ENCODE data around the gene TNXB.

Gene TNXB, protein sequence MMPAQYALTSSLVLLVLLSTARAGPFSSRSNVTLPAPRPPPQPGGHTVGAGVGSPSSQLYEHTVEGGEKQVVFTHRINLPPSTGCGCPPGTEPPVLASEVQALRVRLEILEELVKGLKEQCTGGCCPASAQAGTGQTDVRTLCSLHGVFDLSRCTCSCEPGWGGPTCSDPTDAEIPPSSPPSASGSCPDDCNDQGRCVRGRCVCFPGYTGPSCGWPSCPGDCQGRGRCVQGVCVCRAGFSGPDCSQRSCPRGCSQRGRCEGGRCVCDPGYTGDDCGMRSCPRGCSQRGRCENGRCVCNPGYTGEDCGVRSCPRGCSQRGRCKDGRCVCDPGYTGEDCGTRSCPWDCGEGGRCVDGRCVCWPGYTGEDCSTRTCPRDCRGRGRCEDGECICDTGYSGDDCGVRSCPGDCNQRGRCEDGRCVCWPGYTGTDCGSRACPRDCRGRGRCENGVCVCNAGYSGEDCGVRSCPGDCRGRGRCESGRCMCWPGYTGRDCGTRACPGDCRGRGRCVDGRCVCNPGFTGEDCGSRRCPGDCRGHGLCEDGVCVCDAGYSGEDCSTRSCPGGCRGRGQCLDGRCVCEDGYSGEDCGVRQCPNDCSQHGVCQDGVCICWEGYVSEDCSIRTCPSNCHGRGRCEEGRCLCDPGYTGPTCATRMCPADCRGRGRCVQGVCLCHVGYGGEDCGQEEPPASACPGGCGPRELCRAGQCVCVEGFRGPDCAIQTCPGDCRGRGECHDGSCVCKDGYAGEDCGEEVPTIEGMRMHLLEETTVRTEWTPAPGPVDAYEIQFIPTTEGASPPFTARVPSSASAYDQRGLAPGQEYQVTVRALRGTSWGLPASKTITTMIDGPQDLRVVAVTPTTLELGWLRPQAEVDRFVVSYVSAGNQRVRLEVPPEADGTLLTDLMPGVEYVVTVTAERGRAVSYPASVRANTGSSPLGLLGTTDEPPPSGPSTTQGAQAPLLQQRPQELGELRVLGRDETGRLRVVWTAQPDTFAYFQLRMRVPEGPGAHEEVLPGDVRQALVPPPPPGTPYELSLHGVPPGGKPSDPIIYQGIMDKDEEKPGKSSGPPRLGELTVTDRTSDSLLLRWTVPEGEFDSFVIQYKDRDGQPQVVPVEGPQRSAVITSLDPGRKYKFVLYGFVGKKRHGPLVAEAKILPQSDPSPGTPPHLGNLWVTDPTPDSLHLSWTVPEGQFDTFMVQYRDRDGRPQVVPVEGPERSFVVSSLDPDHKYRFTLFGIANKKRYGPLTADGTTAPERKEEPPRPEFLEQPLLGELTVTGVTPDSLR (N-terminal part only)

DNA sequence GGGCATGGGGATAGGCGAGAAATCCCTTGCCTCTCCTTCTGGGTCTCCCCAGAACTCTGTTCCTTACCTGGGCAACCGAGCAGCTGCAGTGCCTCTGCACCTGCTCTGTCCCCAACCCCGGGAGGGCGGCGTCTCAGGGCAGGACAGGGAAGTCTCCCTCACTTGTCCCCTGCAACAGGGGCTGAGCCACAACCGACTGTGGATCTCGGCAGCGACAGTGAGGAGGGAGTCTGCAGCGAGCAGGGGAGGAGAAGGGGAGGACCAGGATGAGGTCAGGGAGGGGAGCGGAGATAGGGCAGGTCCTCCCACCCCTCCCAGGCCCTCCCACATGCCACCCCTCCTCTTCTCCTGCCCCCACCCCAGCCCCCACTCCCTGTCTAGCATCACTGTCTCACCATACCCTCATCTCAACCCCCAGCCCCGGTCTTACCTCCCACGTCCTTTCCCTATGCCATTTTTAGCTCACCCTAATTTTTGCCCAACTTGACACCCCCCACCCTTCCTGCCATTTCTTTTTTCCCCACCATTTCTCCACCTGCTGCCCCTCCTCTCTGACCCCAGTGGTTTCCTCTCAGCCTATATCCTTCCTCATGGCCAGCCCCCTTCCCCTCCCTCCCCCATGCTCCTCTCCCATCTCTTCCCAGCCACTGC is at the start of gene TNXB:
TSS of gene TNXB (minus strand) at position 225 of the 651 bp plus-strand sequence. CDS start 11,140 bp downstream, outside the sequence.
- DNase-seq = peak; percentile 68

DNA sequence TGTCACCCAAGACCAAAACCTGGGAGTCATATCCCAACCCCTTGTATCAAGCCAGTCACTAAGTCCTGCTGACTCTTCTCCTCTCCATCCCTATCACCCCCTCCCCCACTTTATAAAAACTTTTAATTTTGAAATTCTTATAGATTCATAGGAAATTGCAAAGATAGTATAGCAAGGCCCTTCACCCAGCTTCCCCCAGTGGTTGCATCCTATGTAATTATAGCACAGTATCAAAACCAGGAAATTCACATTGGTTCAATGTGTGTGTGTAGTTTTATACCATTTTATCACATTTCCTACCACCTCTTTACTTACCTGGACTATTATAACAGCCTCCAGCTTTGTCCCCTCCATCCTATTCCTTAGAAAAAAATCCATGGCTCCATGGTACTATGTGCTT is 48.9 kb upstream of the TNXB start:
- DNase-seq = no peak

DNA sequence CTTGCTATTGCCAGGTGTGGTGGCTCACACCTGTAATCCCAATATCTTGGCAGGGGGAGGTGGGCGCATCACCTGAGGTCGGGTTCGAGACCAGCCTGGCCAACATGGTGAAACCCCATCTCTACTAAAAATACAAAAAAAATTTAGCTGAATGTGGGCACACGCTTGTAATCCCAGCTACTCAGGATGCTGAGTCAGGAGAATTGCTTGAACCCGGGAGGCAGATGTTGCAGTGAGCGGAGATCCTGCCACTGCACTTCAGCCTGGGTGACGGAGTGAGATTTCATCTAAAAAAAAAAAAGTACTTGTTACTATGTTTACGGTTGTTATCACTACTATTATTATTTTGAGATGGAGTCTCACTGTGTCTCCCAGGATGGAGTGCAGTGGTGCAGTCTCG is 47.8 kb upstream of the TNXB start:
- no peak for DNase-seq

DNA sequence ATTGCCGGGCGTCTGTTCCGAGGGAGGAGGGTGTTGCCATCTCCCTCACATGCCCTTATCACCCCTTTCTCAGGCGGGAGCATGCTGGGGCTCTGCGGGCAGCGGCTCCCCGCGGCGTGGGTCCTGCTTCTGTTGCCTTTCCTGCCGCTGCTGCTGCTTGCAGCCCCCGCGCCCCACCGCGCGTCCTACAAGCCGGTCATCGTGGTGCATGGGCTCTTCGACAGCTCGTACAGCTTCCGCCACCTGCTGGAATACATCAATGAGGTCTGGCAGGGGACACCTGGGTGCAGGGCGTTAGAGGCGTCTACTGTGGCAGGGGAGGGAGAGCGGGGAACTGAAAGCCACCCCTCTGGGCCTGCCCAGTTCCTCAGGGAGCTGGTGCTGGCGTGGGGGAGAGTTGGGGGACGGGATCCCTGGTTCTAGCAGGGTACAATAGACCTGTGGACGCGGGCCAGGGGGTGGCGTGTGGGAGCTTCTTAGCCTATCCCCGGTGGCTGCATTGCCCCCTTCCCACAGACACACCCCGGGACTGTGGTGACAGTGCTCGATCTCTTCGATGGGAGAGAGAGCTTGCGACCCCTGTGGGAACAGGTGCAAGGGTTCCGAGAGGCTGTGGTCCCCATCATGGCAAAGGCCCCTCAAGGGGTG is 45.5 kb upstream of the TNXB start:
- DNase-seq = peak; percentile 82

DNA sequence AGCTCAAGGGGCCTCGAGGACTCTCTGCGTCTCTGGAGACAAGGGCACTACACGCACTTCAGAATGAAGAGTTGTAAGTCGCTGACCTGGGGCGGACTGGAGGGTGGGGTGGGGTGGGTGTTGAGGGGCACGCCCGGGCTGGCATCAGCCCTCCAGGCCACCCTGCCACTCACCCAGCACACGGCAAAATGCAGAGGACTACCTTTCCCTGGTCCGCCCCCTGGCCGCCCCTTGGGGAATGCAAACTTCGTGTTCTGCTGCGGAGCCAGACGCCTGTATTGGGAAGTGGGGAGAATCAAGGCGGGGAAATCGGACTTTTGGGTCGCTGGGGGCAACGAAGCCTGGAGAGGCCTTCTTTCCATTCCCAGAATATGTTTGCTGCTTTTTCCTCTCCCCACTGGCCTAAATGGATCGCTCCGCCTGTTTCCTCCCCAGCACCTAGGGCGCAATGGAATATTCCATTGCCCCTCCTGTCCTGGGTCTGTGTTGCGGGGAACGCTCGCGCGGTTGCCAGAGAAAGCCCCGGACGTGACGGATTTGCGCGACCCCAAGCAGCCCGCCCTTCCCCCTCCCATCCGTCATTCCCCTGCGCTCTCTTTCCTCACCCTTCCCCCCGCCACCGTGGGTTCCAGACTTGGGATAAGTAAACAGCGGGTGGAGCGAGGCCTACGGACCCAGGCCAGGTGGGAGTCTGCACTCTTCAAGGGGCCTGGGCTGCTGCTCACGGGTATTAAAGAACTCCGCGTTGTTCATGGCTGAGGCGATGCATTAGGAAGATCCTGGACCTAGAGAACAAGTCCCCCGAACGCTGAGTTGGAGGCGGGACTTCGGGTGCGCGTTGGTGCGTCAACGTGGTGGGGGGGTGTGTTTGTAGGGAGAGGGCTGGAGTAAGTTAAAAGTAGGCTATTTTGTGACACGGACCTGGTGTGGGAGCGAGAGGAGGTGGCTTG is 44.7 kb upstream of the TNXB start, which contains the start of gene PPT2:
TSS of gene PPT2 (plus strand) at position 578 of the 950 bp plus-strand sequence. CDS start 454 bp downstream, outside the sequence.
- peak; percentile 96 for DNase-seq

DNA sequence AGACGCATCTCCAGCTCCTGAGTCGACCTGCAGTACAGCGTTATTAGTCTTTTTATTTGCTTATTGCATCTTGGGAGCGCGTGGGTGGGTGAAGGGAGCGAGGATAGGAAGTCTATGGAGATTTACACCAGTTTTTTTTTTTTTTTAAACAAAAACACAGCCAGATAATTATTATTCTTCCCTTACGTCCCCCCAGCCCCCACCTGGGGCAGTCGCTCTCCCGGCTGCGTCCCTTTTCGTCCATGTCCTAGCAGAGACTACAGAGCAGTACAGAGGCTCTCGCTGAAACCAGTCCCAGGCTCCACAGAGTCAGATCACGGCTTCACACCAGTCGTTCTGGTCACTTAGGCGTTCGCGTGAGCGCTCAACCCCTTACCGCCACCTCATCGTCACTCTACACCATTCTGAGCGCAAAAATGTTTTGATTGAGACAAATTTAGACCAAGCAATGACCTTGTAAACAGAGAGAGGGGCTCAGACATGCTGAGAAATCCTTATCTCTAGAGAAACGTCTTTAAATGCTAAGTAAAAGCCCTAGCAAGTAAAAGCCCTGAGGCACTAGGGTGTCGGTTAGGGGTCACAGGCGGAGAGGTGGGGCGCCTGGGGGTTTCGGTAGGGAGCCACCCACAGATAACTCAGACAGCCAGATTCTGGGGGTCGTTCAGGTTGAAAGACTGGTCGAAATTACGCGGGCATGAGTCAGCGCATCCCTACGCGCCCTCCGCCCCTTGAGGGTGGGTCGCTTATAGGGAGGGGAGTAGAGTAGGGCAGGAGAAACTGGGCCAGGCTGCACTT is 43.8 kb upstream of the TNXB start:
- peak; percentile 27 for DNase-seq

DNA sequence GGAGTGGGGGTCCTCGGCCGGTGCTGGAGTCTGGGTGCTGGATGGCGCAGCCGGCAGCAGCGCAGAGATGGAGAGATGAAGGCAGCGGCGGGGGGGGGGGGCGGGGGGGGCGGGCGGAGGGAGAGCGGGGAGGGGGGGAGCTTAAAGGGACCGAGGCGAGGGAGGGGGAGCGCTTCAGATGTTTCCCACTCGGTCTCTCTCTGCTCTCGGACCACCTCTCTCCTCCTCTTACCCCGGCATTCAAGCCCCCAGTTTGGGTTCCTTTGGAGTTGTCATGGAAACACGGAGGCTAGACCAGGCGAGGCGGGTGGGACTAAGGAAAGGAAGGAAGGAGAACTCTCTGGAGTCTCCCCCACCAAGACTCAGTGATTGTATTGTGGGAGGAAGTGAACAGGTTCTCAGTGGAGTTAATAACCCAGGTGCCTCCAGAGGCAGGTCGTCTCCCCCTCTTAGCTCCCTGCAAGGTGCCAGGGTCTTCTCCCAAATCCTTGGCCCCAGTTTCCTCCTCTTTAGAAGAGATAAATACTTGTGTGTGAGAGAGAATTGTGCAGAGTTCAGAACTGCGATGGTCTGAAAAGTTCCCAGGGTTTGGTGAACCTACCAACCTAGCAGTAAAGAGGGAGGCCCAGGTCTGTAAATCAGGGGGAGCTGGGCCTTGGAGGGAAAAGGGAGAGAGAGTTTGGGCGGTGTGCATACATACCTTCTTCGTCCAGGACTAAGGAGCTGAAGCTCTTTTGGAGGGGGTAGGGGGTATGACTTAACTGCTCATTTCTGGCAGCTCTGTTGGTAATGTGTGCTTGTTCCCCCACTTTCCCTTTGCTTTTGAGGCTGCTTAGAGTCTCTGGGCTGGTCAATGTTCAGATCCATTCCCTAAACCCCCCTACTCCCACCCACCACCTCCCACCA is 43.0 kb upstream of the TNXB start, which contains the start of gene PRRT1:
TSS of gene PRRT1 (minus strand) at position 77 of the 906 bp plus-strand sequence. CDS start 112 bp downstream, outside the sequence.
- peak; percentile 33 for DNase-seq

DNA sequence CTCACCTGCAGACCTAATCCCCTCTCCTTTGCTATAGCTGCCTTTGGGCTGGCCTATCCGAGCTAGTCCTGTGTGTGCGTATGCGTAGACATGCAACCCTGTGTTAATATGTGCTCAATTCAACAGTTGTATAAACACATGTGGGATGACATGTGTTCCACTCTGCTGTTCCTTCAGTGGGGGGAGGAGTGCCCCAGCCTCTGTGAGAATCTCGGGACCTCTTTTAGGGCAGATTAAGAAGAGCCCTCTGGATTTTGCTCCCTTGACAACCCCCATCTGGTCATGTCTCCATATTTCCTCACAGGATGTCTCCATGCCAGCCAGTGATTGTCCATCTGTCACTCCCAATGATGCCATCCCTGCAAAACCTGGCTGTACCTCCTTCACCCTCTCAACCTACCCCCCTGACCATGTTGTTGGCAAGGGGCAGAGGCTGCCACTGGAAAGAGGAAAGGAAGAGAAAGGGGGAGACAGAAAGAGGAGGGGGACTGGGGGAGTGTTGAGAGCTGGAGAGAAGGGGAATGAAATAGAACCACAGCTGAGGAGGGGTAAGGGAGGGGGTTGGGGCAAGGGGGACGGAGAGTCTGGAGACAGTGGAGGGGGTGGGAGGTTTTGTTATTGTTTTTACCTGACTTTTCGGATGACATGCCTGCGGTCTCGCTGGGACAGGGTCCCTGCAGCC is 42.2 kb upstream of the TNXB start:
- peak; percentile 28 for DNase-seq

DNA sequence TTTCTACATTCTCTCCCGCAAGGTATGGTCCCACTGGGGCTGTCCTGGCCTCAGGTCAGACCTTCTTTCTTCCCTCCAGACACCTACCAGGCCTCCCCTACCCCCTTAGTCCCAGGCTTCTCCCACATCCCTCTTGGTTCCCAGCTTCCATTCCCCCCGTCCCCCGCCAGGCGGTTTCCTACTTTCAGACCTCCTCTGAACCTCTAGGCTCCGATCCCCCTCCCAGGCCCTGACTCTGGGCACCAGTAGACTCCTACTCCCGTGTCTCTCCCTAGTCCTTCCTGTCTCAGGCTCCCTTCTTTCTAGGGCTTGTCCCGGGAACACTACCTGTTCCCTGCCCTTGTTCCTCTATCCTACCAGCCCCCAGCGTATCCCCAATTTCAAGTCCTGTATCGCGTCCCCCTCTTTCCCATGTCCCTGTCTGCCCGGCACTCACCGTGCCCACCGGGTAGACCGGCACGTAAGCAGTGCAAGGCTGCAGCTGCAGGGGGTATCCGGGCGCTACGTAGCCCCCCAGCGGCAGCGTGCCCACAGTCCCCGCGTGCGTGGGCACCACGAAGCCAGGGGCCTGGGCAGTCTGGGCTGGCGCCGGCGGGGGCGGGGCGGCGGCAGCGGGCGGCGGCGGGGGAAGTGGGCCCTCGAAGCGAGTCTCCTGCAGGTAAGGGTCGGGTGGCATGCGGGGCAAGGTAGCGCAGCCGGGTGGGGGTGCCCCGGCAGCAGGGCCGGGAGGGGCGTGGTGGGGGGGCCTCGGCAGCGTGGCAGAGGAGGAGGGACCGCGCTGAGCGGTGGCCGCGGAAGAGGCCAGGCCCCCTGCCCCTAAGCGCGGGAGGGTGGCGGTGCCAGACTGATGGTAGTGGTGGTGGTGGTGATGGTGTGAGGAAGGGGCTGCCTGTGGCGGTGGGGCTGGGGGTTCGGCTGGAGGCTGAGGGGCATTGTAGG is 41.1 kb upstream of the TNXB start:
- DNase-seq = peak; percentile 25

DNA sequence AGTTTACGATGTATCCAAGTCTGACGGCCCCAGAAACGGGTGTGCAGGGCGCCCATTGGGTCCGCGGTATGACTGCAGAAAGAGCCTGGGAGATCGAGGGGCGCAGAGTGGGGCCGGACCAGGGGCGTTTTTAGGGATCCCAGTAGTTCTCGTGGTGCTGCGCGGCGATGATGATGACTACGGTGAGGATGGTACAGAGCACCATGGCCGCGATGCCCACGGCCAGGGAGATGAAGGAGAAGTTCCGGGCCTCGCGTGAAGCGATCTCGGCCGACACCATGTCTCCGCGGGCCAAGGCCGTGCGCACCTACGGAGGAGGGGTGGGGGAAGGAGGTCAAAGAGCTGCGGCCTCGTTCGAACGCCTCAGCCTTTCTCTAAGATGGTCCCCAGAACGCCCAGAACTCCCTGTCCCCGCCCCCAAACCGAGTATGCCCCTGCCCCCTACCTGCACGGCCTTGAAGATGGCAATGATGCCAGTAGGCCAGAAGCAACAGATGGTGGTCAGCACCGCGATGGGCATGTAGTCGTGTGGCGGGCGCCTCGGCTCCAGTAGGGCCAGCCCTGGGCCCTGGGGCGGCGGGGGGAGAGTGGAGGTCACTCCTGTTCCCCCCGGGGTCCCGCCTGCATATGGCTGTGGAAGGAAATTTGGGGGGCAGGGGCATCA is 40.1 kb upstream of the TNXB start:
- DNase-seq = no peak

DNA sequence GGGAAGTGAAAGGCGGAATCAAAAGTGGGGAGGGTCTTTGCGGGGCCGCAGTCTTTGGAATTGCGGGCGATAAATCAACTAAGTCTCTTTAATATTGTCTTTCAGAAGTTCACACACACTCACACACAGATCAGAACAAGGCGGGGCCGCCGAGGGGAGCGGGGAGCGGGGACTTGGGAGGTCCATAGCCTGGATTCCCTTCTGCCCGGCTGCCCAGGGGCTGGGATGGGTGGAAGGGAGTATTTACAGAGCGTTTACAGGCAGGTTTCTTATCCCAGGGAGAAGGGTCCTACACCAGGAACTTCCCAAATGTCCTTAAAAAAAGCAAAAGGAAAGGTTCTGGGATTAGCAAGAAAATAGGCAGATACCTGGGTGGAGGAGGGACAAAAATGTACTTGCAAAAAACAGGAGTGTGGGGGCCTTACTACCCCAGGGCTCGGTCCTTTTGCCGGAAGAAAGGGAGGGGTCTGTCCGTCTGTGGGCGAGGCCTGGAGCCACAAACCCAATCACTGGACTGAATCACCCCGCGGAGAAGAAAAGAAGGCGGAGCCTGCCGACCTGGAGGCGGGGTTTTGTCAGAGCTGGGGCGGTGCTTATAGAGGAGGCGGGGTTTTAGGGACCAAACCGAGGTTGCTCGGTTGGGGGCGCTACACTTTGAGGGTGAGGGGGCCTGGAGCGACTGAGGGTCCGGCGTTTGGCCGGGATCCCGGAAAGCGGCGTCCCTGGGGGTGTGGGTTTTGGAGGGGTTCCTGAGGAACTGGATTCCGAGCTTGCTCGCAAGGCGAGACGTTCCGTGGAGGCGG is 39.4 kb upstream of the TNXB start:
- peak; percentile 81 for DNase-seq

DNA sequence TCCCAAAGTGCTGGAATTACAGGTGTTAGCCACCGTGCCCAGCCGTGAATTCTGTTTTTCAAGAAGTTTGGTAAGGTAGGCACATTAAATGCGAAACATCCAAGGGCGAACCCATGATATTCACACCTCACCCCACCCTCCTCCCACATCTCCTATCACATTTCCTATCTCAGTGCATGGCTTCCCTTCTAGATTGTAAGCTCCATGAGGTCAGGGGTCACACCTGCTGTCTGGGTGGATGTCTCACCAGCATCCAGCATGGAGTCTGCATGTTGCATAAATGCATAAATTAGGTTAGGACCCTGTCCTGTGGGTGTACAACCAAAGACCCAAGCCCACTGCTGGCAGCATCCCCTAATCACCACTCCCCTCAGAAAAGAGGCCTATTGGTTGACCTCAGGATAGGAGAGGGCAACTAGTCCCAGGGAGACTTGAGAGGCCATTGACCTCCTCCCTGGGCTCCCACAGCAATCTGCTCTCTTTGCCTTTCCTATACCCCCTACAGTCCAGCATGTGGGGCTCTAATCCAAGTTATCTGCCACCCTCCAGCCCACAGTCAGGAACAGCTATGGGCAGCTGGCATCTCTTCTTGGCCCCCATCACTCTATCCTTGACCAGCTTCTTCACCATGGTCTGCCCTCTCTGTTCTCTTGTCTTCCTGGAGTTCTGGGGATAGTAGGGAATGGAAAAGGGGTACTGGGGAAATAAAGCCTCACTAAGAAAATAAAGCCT is 38.4 kb upstream of the TNXB start:
- DNase-seq = no peak

DNA sequence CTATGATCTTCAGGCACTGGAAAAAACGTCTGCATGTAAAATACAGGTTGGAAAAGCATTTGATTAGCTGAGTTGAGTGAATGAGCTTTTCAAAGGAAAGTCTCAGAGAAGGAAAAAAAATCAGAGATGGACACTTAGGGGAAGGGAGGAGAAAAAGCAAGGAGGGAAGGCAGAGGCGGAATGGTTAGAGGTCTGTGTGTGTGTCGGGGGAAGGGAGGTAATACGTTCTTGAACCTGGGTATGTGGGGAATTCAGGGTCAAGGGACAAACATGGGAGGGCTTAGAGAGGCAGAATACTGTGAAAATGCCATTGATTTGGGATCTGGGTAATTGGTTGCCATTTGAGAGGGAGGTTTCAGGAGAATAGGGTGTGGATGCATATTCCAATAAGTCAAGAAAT is 37.5 kb upstream of the TNXB start:
- DNase-seq = no peak

DNA sequence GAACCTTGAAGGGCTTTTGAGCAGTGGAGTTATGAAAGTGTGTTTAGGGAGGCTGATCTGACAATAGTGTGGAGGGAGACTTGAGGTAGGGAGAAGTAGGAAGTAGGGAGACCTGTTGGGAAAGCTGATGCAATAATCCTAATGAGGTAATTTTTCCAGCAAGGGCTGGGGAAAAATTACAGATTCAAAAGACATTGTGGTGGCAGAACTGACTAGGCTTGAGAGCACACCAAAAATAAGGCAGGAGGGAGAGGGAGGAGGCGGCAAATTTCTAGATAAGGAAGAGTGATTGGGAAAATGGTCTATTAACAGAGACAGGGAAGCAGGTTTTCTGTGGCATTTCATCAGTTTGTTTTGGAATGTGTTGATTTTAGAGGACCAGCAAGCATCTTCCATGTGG is 37.1 kb upstream of the TNXB start:
- no peak for DNase-seq

Measured in right hindlimb (tissue), 1 donor.